Panc1 (cell line): Measurements from ENCODE around the gene TSPAN14. TPM values are rescaled to one million over a fixed set of nuclear protein-coding genes. Genes with fewer than 3 reads are reported as not detected.

Experiments used
- ATAC-seq: fragments of 200-7000 bp; cut with Tn5 transposase; 2 replicates; pipeline ENCODE4 v1.9.1; 2020; ENCODE audit warnings: mild to moderate bottlenecking, moderate library complexity
- BruUV-seq: library from RNA; stranded (reverse); fragments of 400-500 nt; replicated peaks from 2 replicates; lab custom pipeline; 2021; lab: Mats Ljungman, UMichigan
- CTCF ChIA-PET: fragments of 300-600 bp; sonication (Branson Sonifier 250); formaldehyde crosslinking; loops from one replicate; lab custom pipeline; 2022; ENCODE audit warnings: antibody characterized with exemption; lab: Charles Lee
- POLR2A ChIA-PET: fragments of 300-600 bp; sonication (Branson Sonifier 250); formaldehyde crosslinking; loops from one replicate; lab custom pipeline; 2022; ENCODE audit warnings: antibody characterized with exemption; lab: Charles Lee
- DNase-seq: peaks from one replicate; pipeline ENCODE4 v3.0.0-alpha.2; 2010; ENCODE audit warnings: low read depth, low spot score
- H3K27ac ChIP-seq: 2 replicates; pipeline ENCODE4 v1.5.1; 2011; ENCODE audit warnings: mild to moderate bottlenecking, low read length, inconsistent platforms
- H3K27me3 ChIP-seq: fragments of 200-500 bp; sonication (Bioruptor generic); 2 replicates; pipeline ENCODE4 v1.6.0; 2014; ENCODE audit warnings: low read length, inconsistent platforms; ENCODE audit not compliant: control insufficient read depth, insufficient read depth
- H3K36me3 ChIP-seq: fragments of 200-500 bp; sonication (Bioruptor generic); 2 replicates; pipeline ENCODE4 v1.5.1; 2014; ENCODE audit warnings: inconsistent platforms, mild to moderate bottlenecking, low read length, moderate library complexity; ENCODE audit not compliant: control insufficient read depth, insufficient read depth
- H3K4me1 ChIP-seq: 2 replicates; pipeline ENCODE4 v1.5.1; 2011; ENCODE audit warnings: inconsistent platforms, mild to moderate bottlenecking, low read length, moderate library complexity; ENCODE audit not compliant: control insufficient read depth, insufficient read depth
- H3K4me3 ChIP-seq, 2 experiments: 2 replicates each; pipeline ENCODE4 v1.5.1; 2011 to 2012; ENCODE audit warnings: low read depth in 2 of 2, low read length in 2 of 2, mild to moderate bottlenecking in 2 of 2, inconsistent platforms in 1 of 2, moderate library complexity in 1 of 2
- H3K9me3 ChIP-seq: fragments of 200-500 bp; sonication (Bioruptor generic); 2 replicates; pipeline ENCODE4 v1.5.1; 2014; ENCODE audit warnings: low read depth, mild to moderate bottlenecking, inconsistent platforms, low read length, moderate library complexity; ENCODE audit not compliant: control insufficient read depth, insufficient read depth
- POLR2AphosphoS5 ChIP-seq: IDR thresholded peaks from 2 replicates; pipeline ENCODE4 v1.6.1; 2012; ENCODE audit warnings: mild to moderate bottlenecking, low read depth, low read length, moderate library complexity
- REST ChIP-seq, 2 experiments: IDR thresholded peaks; 2 replicates each; pipeline ENCODE4 v1.6.1; 2011 to 2012; ENCODE audit warnings: low read depth in 2 of 2, control low read depth in 1 of 2, low read length in 1 of 2, mild to moderate bottlenecking in 1 of 2, moderate library complexity in 1 of 2; ENCODE audit not compliant: insufficient read depth in 1 of 2
- SIN3A ChIP-seq: IDR thresholded peaks from 2 replicates; pipeline ENCODE4 v1.6.1; 2012; ENCODE audit warnings: low read depth, mild to moderate bottlenecking, low read length, moderate library complexity, borderline replicate concordance; ENCODE audit not compliant: insufficient read depth
- TCF7L2 ChIP-seq: IDR thresholded peaks from 2 replicates; pipeline ENCODE4 v1.6.1; 2011; ENCODE audit warnings: mild to moderate bottlenecking, low read depth, low read length, inconsistent platforms
- in situ Hi-C: cut with HindIII; loops from 2 replicates; pipeline ENCODE4 v1.10.0; 2016; ENCODE audit warnings: low sequenced_read_pairs, low pct_unique_long_range_greater_than_20kb
- intact Hi-C: fragments of 100-400 bp; cut with micrococcal nuclease; formaldehyde crosslinking; loops from one replicate; pipeline ENCODE4 v1.10.0; 2022; ENCODE audit not compliant: unreplicated experiment
- total RNA-seq: library from RNA; stranded (reverse); gene quantifications from one replicate; pipeline ENCODE4 v1.2.1, GENCODE V29; 2021; ENCODE audit not compliant: unreplicated experiment
- TF ChIP-seq, protein P1 (sequence below): fragments of 450-650 bp; IDR thresholded peaks from 2 replicates; pipeline ENCODE4 v1.5.1; 2017; ENCODE audit warnings: mild to moderate bottlenecking

The TSPAN14 gene
- total RNA-seq, 1 experiment from 2014 or later: 39.0 TPM

DNA sequence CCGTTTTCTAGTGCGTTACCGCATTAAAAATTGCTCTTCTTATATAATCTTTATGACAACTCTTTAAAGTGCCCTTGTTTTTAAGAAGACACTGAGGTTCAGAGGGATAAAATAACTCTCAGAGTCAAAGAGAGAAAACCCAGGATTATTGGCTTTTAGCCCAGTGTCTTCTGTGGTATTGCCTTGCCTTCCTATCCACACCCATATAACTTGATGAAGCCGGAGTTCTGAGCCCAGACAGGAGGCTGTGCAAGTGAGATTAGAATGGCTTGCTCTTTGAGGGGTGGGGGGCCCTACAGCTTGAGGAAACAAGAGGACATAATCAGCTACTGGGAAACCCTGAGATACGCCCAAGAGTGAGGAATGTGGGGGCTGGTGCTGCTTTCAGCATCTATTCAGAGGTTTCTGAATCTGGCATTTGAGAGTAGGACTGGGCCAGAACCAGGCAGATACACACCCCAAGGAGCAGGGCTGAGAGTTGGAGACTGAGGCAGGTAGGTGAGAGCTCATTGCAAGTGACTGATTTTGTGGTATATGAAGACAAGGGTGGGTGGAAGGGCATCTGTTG, 43.4 kb upstream of the TSPAN14 start:
- POLR2A ChIA-PET: no interaction called here
- DNase-seq (no peak), ATAC-seq (no peak)
- Histone ChIP-seq H3K9me3 (no peaks in the 10 kb centered on the region), H3K27ac (no peak overlapping the region), H3K36me3 (no peaks in the 10 kb centered on the region), H3K27me3 (no peaks in the 10 kb centered on the region), H3K4me1 (peaks cover 13% of the 10 kb centered on the region; the same call in 1 of the 2 replicates), H3K4me3 (no peak overlapping the region)
- CTCF ChIA-PET: no interaction called here
- TF ChIP-seq SIN3A (no peak), TCF7L2 (no peak), REST (IDR thresholded peaks at IDR 0.05; ENCODE audit: insufficient read depth in 1 of 2, low read depth in 2 of 2, low read length in 1 of 2) (no peak), POLR2AphosphoS5 (no peak)
- TF ChIP-seq, protein P1, sequence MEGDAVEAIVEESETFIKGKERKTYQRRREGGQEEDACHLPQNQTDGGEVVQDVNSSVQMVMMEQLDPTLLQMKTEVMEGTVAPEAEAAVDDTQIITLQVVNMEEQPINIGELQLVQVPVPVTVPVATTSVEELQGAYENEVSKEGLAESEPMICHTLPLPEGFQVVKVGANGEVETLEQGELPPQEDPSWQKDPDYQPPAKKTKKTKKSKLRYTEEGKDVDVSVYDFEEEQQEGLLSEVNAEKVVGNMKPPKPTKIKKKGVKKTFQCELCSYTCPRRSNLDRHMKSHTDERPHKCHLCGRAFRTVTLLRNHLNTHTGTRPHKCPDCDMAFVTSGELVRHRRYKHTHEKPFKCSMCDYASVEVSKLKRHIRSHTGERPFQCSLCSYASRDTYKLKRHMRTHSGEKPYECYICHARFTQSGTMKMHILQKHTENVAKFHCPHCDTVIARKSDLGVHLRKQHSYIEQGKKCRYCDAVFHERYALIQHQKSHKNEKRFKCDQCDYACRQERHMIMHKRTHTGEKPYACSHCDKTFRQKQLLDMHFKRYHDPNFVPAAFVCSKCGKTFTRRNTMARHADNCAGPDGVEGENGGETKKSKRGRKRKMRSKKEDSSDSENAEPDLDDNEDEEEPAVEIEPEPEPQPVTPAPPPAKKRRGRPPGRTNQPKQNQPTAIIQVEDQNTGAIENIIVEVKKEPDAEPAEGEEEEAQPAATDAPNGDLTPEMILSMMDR: no peak
- intact Hi-C loops (no loop called here), in situ Hi-C loops (no loop called here)
- no TSS peak for BruUV-seq

DNA sequence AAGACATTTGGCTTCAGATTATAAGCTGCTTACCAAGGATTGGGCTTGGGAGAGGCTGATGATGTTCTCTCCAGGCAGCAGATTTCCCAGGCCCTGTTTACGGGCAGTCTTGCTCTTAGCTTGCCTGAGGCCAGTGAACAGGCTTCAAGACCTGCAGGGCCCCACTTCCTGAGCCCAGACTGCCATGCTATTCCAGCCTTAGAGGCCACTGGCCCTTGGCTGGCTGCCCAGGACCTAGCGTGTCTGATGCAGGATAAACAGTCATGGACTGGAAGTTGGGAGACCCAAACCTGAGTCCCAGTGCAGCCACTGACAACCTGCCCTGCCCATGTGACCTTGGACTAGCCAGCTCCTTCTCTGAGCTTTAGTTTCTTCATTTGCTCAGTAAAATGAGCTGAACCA, 42.8 kb upstream of the TSPAN14 start:
- ATAC-seq (no peak), DNase-seq (no peak)
- Histone ChIP-seq H3K27me3 (no peaks in the 10 kb centered on the region), H3K27ac (no peak overlapping the region), H3K36me3 (no peaks in the 10 kb centered on the region), H3K9me3 (no peaks in the 10 kb centered on the region), H3K4me3 (no peak overlapping the region), H3K4me1 (peaks cover 13% of the 10 kb centered on the region; the same call in 1 of the 2 replicates)
- intact Hi-C loops (no loop called here), in situ Hi-C loops (no loop called here)
- TF ChIP-seq REST (IDR thresholded peaks at IDR 0.05; ENCODE audit: insufficient read depth in 1 of 2, low read depth in 2 of 2, low read length in 1 of 2) (no peak), POLR2AphosphoS5 (no peak), TCF7L2 (no peak), SIN3A (no peak)
- TF ChIP-seq, protein P1: no peak
- ChIA-PET POLR2A (no interaction called here), CTCF (interaction anchor here (0.5 kb wide), 1 partner anchor 12 kb away, joined by 7 read pairs; no protein-coding TSS in a partner anchor)
- BruUV-seq: no TSS peak
